CD4-positive, CD25-positive, alpha-beta regulatory T cell (primary cell): ENCODE results near the gene AGFG1. TPM values are rescaled to one million over a fixed set of nuclear protein-coding genes. Genes with fewer than 3 reads are reported as not detected.

Experiments used
- ATAC-seq, 2 donors: fragments of 150-1000 bp; cut with Tn5 transposase; one replicate each; pipeline ENCODE4 v1.10.0; 2021; ENCODE audit warnings: low read depth in 2 of 2, moderate number of reproducible peaks in 2 of 2, moderate library complexity in 1 of 2
- DNase-seq, 3 donors: peaks; one replicate each; pipeline versions ENCODE4 v3.0.0 to v3.0.0-alpha.2; 2012 to 2022; ENCODE audit warnings: mixed read lengths in 1 of 3
- H3K27ac ChIP-seq: one replicate; pipeline ENCODE4 v1.7.0; 2013; ENCODE audit warnings: mild to moderate bottlenecking, low read length; ENCODE audit not compliant: insufficient read depth, poor library complexity, severe bottlenecking
- H3K27me3 ChIP-seq: one replicate; pipeline ENCODE4 v1.7.0; 2013; ENCODE audit warnings: low read length; ENCODE audit not compliant: control insufficient read depth, insufficient read depth
- H3K36me3 ChIP-seq: one replicate; pipeline ENCODE4 v1.7.0; 2013; ENCODE audit warnings: mild to moderate bottlenecking, low read length, moderate library complexity; ENCODE audit not compliant: control insufficient read depth, insufficient read depth
- H3K4me1 ChIP-seq: 2 replicates; pipeline ENCODE4 v1.7.0; 2013; ENCODE audit warnings: mild to moderate bottlenecking, low read length; ENCODE audit not compliant: insufficient read depth, control insufficient read depth, poor library complexity, severe bottlenecking
- H3K4me3 ChIP-seq: one replicate; pipeline ENCODE4 v1.7.0; 2013; ENCODE audit warnings: low read depth, mild to moderate bottlenecking, low read length, moderate library complexity
- H3K9me3 ChIP-seq, 2 experiments: 1 replicate in 1 of 2; 2 replicates in 1 of 2; pipeline ENCODE4 v1.7.0; 2013; ENCODE audit warnings: low read length in 2 of 2, mild to moderate bottlenecking in 1 of 2, moderate library complexity in 1 of 2; ENCODE audit not compliant: control insufficient read depth in 2 of 2
- H3K27ac Mint-ChIP-seq, 3 donors: one replicate each; pipeline ENCODE4 v1.8.0; 2020 to 2022; ENCODE audit warnings: mild to moderate bottlenecking in 3 of 3, mixed read lengths in 3 of 3, moderate library complexity in 2 of 3
- H3K27me3 Mint-ChIP-seq: one replicate; pipeline ENCODE4 v1.8.0; 2022; ENCODE audit warnings: mild to moderate bottlenecking, mixed read lengths
- H3K36me3 Mint-ChIP-seq: one replicate; pipeline ENCODE4 v1.8.0; 2020; ENCODE audit warnings: mixed read lengths
- H3K4me1 Mint-ChIP-seq, 4 donors: one replicate each; pipeline ENCODE4 v1.8.0; 2020 to 2022; ENCODE audit warnings: mixed read lengths in 4 of 4, mild to moderate bottlenecking in 1 of 4
- H3K4me3 Mint-ChIP-seq, 4 donors: one replicate each; pipeline ENCODE4 v1.8.0; 2020 to 2022; ENCODE audit warnings: mild to moderate bottlenecking in 4 of 4, mixed read lengths in 4 of 4, moderate library complexity in 3 of 4
- H3K9me3 Mint-ChIP-seq, 7 donors: one replicate each; pipeline ENCODE4 v1.8.0; 2020 to 2022; ENCODE audit warnings: mixed read lengths in 7 of 7, mild to moderate bottlenecking in 3 of 7, moderate library complexity in 2 of 7
- polyA plus RNA-seq, 4 donors: library from polyadenylated mRNA; unstranded; fragments of 300-500 nt; fragmentation: Illumina TruSeq; gene quantifications; one replicate each; pipeline ENCODE4 v1.2.3, GENCODE V29; 2021
- total RNA-seq: library from RNA; stranded (reverse); gene quantifications from one replicate; pipeline ENCODE4 v1.2.3, GENCODE V29; 2022

The AGFG1 gene
- total and polyA plus RNA-seq, 5 donors from 2014 or later = 14.9 to 64.0 (median 24.7) TPM

GRCh38 chr2:227499627-227500300 lies 27.8 kb downstream of the AGFG1 start:
- Mint-ChIP-seq H3K27ac (peak overlapping the region; percentile 44 to 93 (median 44)), H3K4me3 (peak overlapping the region in 1 of 4 donors; percentile 26), H3K4me1 (peaks cover 39 to 86% (median 59%) of the 10 kb centered on the region in 4 donors), H3K36me3 (peaks cover 19% of the 10 kb centered on the region), H3K9me3 (no peaks in the 10 kb centered on the region), H3K27me3 (no peaks in the 10 kb centered on the region)
- no peaks in the 10 kb centered on the region for H3K9me3 ChIP-seq
- peaks cover 30% of the 10 kb centered on the region for H3K4me1 ChIP-seq
- DNase-seq (no peak), ATAC-seq (no peak)
- no peak overlapping the region for H3K27ac ChIP-seq
- H3K4me3 ChIP-seq = no peak overlapping the region
- H3K27me3 ChIP-seq = no peaks in the 10 kb centered on the region
- peaks cover 13% of the 10 kb centered on the region for H3K36me3 ChIP-seq

- Mint-ChIP-seq H3K4me3 (peak overlapping the region in 2 of 4 donors; percentile 26 to 38), H3K36me3 (peaks cover 14% of the 10 kb centered on the region), H3K27me3 (no peaks in the 10 kb centered on the region), H3K27ac (peak overlapping the region in 2 of 3 donors; percentile 44), H3K9me3 (no peaks in the 10 kb centered on the region), H3K4me1 (peaks cover 41 to 87% (median 62%) of the 10 kb centered on the region in 4 donors)
- ATAC-seq (no peak), DNase-seq (no peak)
- no peaks in the 10 kb centered on the region for H3K27me3 ChIP-seq
- H3K36me3 ChIP-seq = peaks cover 10% of the 10 kb centered on the region
- H3K9me3 ChIP-seq = no peaks in the 10 kb centered on the region
- H3K4me1 ChIP-seq = peaks cover 33% of the 10 kb centered on the region
- no peak overlapping the region for H3K4me3 ChIP-seq
- H3K27ac ChIP-seq = no peak overlapping the region
Measured at GRCh38 chr2:227500301-227500630, 28.3 kb downstream of the AGFG1 start.

- H3K27ac Mint-ChIP-seq = peak overlapping the region in 2 of 3 donors; percentile 9 to 15
- H3K27me3 Mint-ChIP-seq = no peaks in the 10 kb centered on the region
- DNase-seq (no peak), ATAC-seq (no peak)
- H3K36me3 ChIP-seq = peaks cover 5% of the 10 kb centered on the region
- H3K9me3 ChIP-seq = no peaks in the 10 kb centered on the region
- H3K27ac ChIP-seq = no peak overlapping the region
- peaks cover 7% of the 10 kb centered on the region for H3K36me3 Mint-ChIP-seq
- peaks cover 0 to 1% (median 0%) of the 10 kb centered on the region in 7 donors for H3K9me3 Mint-ChIP-seq
- peaks cover 43 to 90% (median 68%) of the 10 kb centered on the region in 4 donors for H3K4me1 Mint-ChIP-seq
- peak overlapping the region in 3 of 4 donors; percentile 4 to 83 (median 53) for H3K4me3 Mint-ChIP-seq
- no peak overlapping the region for H3K4me3 ChIP-seq
- no peaks in the 10 kb centered on the region for H3K27me3 ChIP-seq
- peaks cover 36% of the 10 kb centered on the region for H3K4me1 ChIP-seq
Measured at GRCh38 chr2:227503433-227504406, 31.8 kb downstream of the AGFG1 start.

- H3K4me3 Mint-ChIP-seq = peak overlapping the region in 3 of 4 donors; percentile 1 to 25 (median 12)
Measured at GRCh38 chr2:227504700-227505099, 32.7 kb downstream of the AGFG1 start.

GRCh38 chr2:227506456-227506855 lies 34.5 kb downstream of the AGFG1 start:
- Mint-ChIP-seq H3K4me3 (peak overlapping the region in 3 of 4 donors; percentile 13 to 69 (median 49)), H3K36me3 (peaks cover 2% of the 10 kb centered on the region), H3K27me3 (no peaks in the 10 kb centered on the region), H3K9me3 (peaks cover 0 to 1% (median 0%) of the 10 kb centered on the region in 7 donors), H3K4me1 (peaks cover 60 to 93% (median 76%) of the 10 kb centered on the region in 4 donors), H3K27ac (peak overlapping the region in 2 of 3 donors; percentile 42 to 78)
- H3K27ac ChIP-seq = no peak overlapping the region
- H3K36me3 ChIP-seq = peaks cover 3% of the 10 kb centered on the region
- no peak for ATAC-seq
- peak overlapping the region; percentile 23 for H3K4me3 ChIP-seq
- H3K9me3 ChIP-seq = no peaks in the 10 kb centered on the region
- no peaks in the 10 kb centered on the region for H3K27me3 ChIP-seq
- peaks cover 53% of the 10 kb centered on the region for H3K4me1 ChIP-seq
- DNase-seq = no peak

More at GRCh38 chr2:227504700-227505099, 32.7 kb downstream of the AGFG1 start:
- Mint-ChIP-seq H3K27me3 (no peaks in the 10 kb centered on the region), H3K9me3 (peaks cover 0 to 1% (median 0%) of the 10 kb centered on the region in 7 donors), H3K36me3 (peaks cover 7% of the 10 kb centered on the region), H3K27ac (peak overlapping the region in 1 of 3 donors; percentile 3), H3K4me1 (peaks cover 50 to 89% (median 68%) of the 10 kb centered on the region in 4 donors)
- no peaks in the 10 kb centered on the region for H3K9me3 ChIP-seq
- no peak overlapping the region for H3K27ac ChIP-seq
- H3K27me3 ChIP-seq = no peaks in the 10 kb centered on the region
- H3K4me3 ChIP-seq = peak overlapping the region; percentile 42
- ATAC-seq (no peak), DNase-seq (no peak)
- peaks cover 39% of the 10 kb centered on the region for H3K4me1 ChIP-seq
- H3K36me3 ChIP-seq = peaks cover 4% of the 10 kb centered on the region

- no peak overlapping the region for H3K4me3 ChIP-seq
- no peaks in the 10 kb centered on the region for H3K9me3 ChIP-seq
- H3K4me1 Mint-ChIP-seq = peaks cover 74 to 93% (median 79%) of the 10 kb centered on the region in 4 donors
- H3K36me3 Mint-ChIP-seq = no peaks in the 10 kb centered on the region
- no peak for DNase-seq
- no peak overlapping the region for H3K27ac ChIP-seq
- no peaks in the 10 kb centered on the region for H3K27me3 Mint-ChIP-seq
- H3K4me3 Mint-ChIP-seq = peak overlapping the region in 3 of 4 donors; percentile 2 to 35 (median 7)
- no peak for ATAC-seq
- peaks cover 3% of the 10 kb centered on the region for H3K36me3 ChIP-seq
- peaks cover 0 to 1% (median 0%) of the 10 kb centered on the region in 7 donors for H3K9me3 Mint-ChIP-seq
- H3K4me1 ChIP-seq = peaks cover 49% of the 10 kb centered on the region
- H3K27me3 ChIP-seq = no peaks in the 10 kb centered on the region
- H3K27ac Mint-ChIP-seq = peak overlapping the region in 1 of 3 donors; percentile 10
Measured at GRCh38 chr2:227507963-227508362, 36.0 kb downstream of the AGFG1 start.

- no peak overlapping the region for H3K27ac Mint-ChIP-seq
Measured at GRCh38 chr2:227509076-227509475, 37.1 kb downstream of the AGFG1 start.

More at GRCh38 chr2:227509076-227509475, 37.1 kb downstream of the AGFG1 start:
- Histone ChIP-seq H3K9me3 (no peaks in the 10 kb centered on the region), H3K36me3 (no peaks in the 10 kb centered on the region), H3K27ac (no peak overlapping the region), H3K4me3 (no peak overlapping the region), H3K27me3 (no peaks in the 10 kb centered on the region), H3K4me1 (peaks cover 42% of the 10 kb centered on the region)
- Mint-ChIP-seq H3K27me3 (no peaks in the 10 kb centered on the region), H3K4me1 (peaks cover 77 to 93% (median 79%) of the 10 kb centered on the region in 4 donors), H3K9me3 (peaks cover 0 to 1% (median 0%) of the 10 kb centered on the region in 7 donors), H3K36me3 (peaks cover 2% of the 10 kb centered on the region), H3K4me3 (peak overlapping the region in 1 of 4 donors; percentile 19)
- DNase-seq (no peak), ATAC-seq (no peak)
